ENCODE data around the gene ETS1. TPM values are rescaled to one million over a fixed set of nuclear protein-coding genes. Genes with fewer than 3 reads are reported as not detected.

ETS1 gene
- total and polyA plus RNA-seq, 4 donors = 27.7 to 36.3 (median 31.8) TPM

GRCh38 chr11:128412847-128413791 is 174.2 kb downstream of the ETS1 start:
- no peak for DNase-seq (ENCODE audit: low read depth in 4 of 6, low spot score in 6 of 6)
- Histone ChIP-seq H3K27me3 (ENCODE audit: control insufficient read depth, insufficient read depth, low read length) (no peaks in the 10 kb centered on the region), H3K9me3 (ENCODE audit: control insufficient read depth, insufficient read depth, low read length) (no peaks in the 10 kb centered on the region), H3K36me3 (ENCODE audit: control insufficient read depth, insufficient read depth, low read length) (no peaks in the 10 kb centered on the region), H3K4me1 (ENCODE audit: control insufficient read depth, insufficient read depth, low read length) (no peaks in the 10 kb centered on the region), H3K4me3 (ENCODE audit: low read depth, low read length) (no peak overlapping the region), H3K27ac (ENCODE audit: low read depth, low read length) (no peak overlapping the region)
- 100% methylated on average over 2 of the region's 4 CpGs for whole genome bisulfite sequencing (ENCODE audit: insufficient coverage)

- Histone ChIP-seq H3K36me3 (ENCODE audit: control insufficient read depth, insufficient read depth, low read length) (no peaks in the 10 kb centered on the region), H3K27ac (ENCODE audit: low read depth, low read length) (no peak overlapping the region), H3K4me1 (ENCODE audit: control insufficient read depth, insufficient read depth, low read length) (no peaks in the 10 kb centered on the region), H3K9me3 (ENCODE audit: control insufficient read depth, insufficient read depth, low read length) (no peaks in the 10 kb centered on the region), H3K27me3 (ENCODE audit: control insufficient read depth, insufficient read depth, low read length) (no peaks in the 10 kb centered on the region), H3K4me3 (ENCODE audit: low read depth, low read length) (no peak overlapping the region)
- 100% methylated on average over 1 of the region's 5 CpGs for WGBS (ENCODE audit: insufficient coverage)
- DNase-seq (ENCODE audit: low read depth in 4 of 6, low spot score in 6 of 6) = no peak
These were observed 175.5 kb downstream of the ETS1 start for GRCh38 chr11:128411812-128412211.

- H3K4me1 ChIP-seq (ENCODE audit: control insufficient read depth, insufficient read depth, low read length) = no peaks in the 10 kb centered on the region
- DNase-seq (ENCODE audit: low read depth in 4 of 6, low spot score in 6 of 6) = no peak
These were observed 176.2 kb downstream of the ETS1 start for GRCh38 chr11:128411150-128411549.

GRCh38 chr11:128409476-128409875 is 177.9 kb downstream of the ETS1 start:
- Histone ChIP-seq H3K4me1 (ENCODE audit: control insufficient read depth, insufficient read depth, low read length) (no peaks in the 10 kb centered on the region), H3K9me3 (ENCODE audit: control insufficient read depth, insufficient read depth, low read length) (no peaks in the 10 kb centered on the region), H3K27me3 (ENCODE audit: control insufficient read depth, insufficient read depth, low read length) (no peaks in the 10 kb centered on the region), H3K4me3 (ENCODE audit: low read depth, low read length) (no peak overlapping the region), H3K36me3 (ENCODE audit: control insufficient read depth, insufficient read depth, low read length) (no peaks in the 10 kb centered on the region), H3K27ac (ENCODE audit: low read depth, low read length) (no peak overlapping the region)
- peak in 1 of 6 donors; percentile 34 for DNase-seq (ENCODE audit: low read depth in 4 of 6, low spot score in 6 of 6)
- WGBS (ENCODE audit: insufficient coverage) = no CpG with 5 or more reads among the region's 2 CpGs

More at GRCh38 chr11:128411150-128411549, 176.2 kb downstream of the ETS1 start:
- Histone ChIP-seq H3K36me3 (ENCODE audit: control insufficient read depth, insufficient read depth, low read length) (no peaks in the 10 kb centered on the region), H3K4me3 (ENCODE audit: low read depth, low read length) (no peak overlapping the region), H3K27me3 (ENCODE audit: control insufficient read depth, insufficient read depth, low read length) (no peaks in the 10 kb centered on the region), H3K27ac (ENCODE audit: low read depth, low read length) (no peak overlapping the region), H3K9me3 (ENCODE audit: control insufficient read depth, insufficient read depth, low read length) (no peaks in the 10 kb centered on the region)

Small RNA genes lying within 50 kb of the gene (small RNA-seq; reads per million reads assigned to genes)
- gene MIR6090 (ENCODE audit: low replicate concordance) = not detected

Other genes starting within 250 kb of the ETS1 start
- gene FLI1, start 106.5 kb upstream of the ETS1 start, total RNA-seq = 10 to 100 TPM; 12.5 to 29.8 TPM
- gene FLI1, start 106.5 kb upstream of the ETS1 start, polyA plus RNA-seq (ENCODE audit: insufficient read length in 2 of 2) = 10 to 100 TPM; 14.2 to 18.2 TPM

Measured in spinal cord (tissue), 10 donors.